Calu3 (cell line): ENCODE results near the gene FREY1. TPM values are rescaled to one million over a fixed set of nuclear protein-coding genes. Genes with fewer than 3 reads are reported as not detected.
"Not testable (repeated sequence)": the region's sequence is repeated elsewhere in the genome, so short reads cannot be mapped to it uniquely, and the experiment has no call there.

Experiments used
- BruUV-seq: library from RNA; stranded (reverse); fragments of 400-500 nt; replicated peaks from 2 replicates; lab custom pipeline; 2021; lab: Mats Ljungman, UMichigan
- CTCF ChIA-PET: fragments of 300-600 bp; sonication (Branson Sonifier 250); formaldehyde crosslinking; loops from one replicate; lab custom pipeline; 2022; ENCODE audit warnings: antibody characterized with exemption; lab: Charles Lee
- DNase-seq: peaks from one replicate; pipeline ENCODE4 v3.0.0; 2022
- H3K27ac Mint-ChIP-seq: one replicate; pipeline ENCODE4 v1.8.0; 2022; ENCODE audit warnings: mixed read lengths; ENCODE audit not compliant: unreplicated experiment
- H3K27me3 Mint-ChIP-seq: one replicate; pipeline ENCODE4 v1.8.0; 2022; ENCODE audit warnings: mixed read lengths; ENCODE audit not compliant: unreplicated experiment
- H3K36me3 Mint-ChIP-seq: one replicate; pipeline ENCODE4 v1.8.0; 2022; ENCODE audit warnings: mild to moderate bottlenecking, moderate library complexity, mixed read lengths; ENCODE audit not compliant: insufficient read depth, unreplicated experiment
- H3K4me1 Mint-ChIP-seq: one replicate; pipeline ENCODE4 v1.8.0; 2022; ENCODE audit warnings: mild to moderate bottlenecking, low read depth, mixed read lengths; ENCODE audit not compliant: unreplicated experiment
- H3K4me3 Mint-ChIP-seq: one replicate; pipeline ENCODE4 v1.8.0; 2022; ENCODE audit warnings: mild to moderate bottlenecking, low read depth, moderate library complexity, mixed read lengths; ENCODE audit not compliant: unreplicated experiment
- H3K9me3 Mint-ChIP-seq: one replicate; pipeline ENCODE4 v1.8.0; 2022; ENCODE audit warnings: low read depth, mixed read lengths; ENCODE audit not compliant: unreplicated experiment
- intact Hi-C: fragments of 100-400 bp; cut with micrococcal nuclease; formaldehyde crosslinking; loops from one replicate; pipeline ENCODE4 v1.10.0; 2022; ENCODE audit not compliant: unreplicated experiment
- total RNA-seq: library from RNA; stranded (reverse); gene quantifications from 2 replicates; pipeline ENCODE4 v1.2.3, GENCODE V29; 2022
- TF ChIP-seq, protein P1 (sequence below): fragments of 200-600 bp; IDR thresholded peaks from one replicate; pipeline ENCODE4 v1.8.0; 2022; ENCODE audit warnings: antibody characterized with exemption; ENCODE audit not compliant: unreplicated experiment

FREY1 gene
- total RNA-seq, 1 experiment from 2014 or later = 0.99 TPM

DNA sequence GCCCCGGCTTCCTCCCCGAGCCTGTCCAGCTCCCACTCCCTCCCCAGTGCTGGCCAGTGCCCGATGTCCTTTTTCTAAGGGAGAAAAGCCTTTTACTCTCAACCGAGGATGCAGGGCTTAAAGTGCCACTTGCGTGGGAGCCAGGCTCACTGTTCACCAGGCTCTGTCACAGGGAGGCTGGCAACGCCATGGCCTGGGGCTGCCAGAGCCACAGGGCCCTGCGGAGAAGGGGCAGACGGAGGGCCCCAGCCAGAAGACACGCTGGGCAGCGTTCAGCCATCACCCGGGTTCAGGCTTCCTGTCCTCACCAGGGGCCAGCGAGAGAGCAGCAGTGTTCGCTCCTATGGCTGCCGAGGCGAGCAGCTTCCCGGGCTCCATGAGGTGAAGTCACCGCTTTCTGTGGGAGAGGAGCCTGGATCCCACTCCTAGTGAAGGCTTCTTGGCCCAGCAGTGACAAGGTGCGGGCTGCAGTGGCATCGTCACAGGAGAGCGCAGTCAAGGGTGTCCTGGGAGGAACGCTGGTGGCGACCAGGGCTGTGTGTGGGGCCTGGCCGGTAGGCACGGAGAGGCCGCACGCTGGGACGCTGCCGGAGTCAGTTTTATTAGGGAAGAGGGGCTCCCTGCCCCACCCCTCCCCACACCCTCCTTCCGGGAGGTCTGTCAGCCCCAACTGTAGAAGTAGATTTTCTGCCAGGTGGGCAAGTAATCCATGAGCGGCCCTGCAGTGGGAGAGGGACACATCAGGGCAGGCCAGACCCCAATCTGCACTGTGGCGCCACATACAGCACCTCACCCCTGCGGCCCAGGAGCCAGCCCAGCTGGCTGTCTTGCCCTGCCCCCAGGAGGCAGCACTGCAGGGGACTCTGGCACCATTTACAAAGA, 2.8 kb upstream of the FREY1 start:
- no peak for DNase-seq
- Mint-ChIP-seq H3K4me1 (no peaks in the 10 kb centered on the region), H3K27me3 (no peaks in the 10 kb centered on the region), H3K36me3 (peaks cover 24% of the 10 kb centered on the region), H3K4me3 (no peak overlapping the region), H3K9me3 (no peaks in the 10 kb centered on the region), H3K27ac (no peak overlapping the region)
- intact Hi-C loops = no loop called here
- TF ChIP-seq, protein P1, sequence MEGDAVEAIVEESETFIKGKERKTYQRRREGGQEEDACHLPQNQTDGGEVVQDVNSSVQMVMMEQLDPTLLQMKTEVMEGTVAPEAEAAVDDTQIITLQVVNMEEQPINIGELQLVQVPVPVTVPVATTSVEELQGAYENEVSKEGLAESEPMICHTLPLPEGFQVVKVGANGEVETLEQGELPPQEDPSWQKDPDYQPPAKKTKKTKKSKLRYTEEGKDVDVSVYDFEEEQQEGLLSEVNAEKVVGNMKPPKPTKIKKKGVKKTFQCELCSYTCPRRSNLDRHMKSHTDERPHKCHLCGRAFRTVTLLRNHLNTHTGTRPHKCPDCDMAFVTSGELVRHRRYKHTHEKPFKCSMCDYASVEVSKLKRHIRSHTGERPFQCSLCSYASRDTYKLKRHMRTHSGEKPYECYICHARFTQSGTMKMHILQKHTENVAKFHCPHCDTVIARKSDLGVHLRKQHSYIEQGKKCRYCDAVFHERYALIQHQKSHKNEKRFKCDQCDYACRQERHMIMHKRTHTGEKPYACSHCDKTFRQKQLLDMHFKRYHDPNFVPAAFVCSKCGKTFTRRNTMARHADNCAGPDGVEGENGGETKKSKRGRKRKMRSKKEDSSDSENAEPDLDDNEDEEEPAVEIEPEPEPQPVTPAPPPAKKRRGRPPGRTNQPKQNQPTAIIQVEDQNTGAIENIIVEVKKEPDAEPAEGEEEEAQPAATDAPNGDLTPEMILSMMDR = no peak
- no TSS peak for BruUV-seq
- CTCF ChIA-PET = no interaction called here

DNA sequence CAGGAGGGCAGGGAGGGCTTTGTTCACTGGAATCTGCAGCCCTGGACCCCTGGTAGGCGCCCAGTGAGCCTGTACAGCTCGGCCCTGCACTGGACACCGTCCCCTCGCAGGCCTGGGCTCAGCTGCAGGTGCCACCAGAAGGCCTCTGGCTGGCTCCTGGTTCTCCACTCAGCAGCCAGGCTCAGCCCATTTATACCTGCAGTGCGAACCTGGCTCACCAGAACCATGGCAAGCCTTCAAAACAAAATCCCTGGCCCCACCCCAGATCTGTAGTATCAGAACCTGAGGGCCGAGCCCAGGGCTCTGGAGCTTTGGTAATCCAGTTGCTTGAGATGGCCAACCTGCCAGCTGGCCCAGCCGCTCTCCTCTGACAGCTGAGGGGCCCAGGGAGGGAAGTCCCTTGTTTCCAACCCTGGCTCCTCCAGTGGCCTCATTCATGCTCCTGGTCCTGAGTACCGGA, 870 bp upstream of the FREY1 start:
- intact Hi-C loops = no loop called here
- Mint-ChIP-seq H3K9me3 (no peaks in the 10 kb centered on the region), H3K4me1 (no peaks in the 10 kb centered on the region), H3K36me3 (peaks cover 24% of the 10 kb centered on the region), H3K4me3 (no peak overlapping the region), H3K27me3 (no peaks in the 10 kb centered on the region), H3K27ac (peak overlapping the region; percentile 72)
- no TSS peak for BruUV-seq
- TF ChIP-seq, protein P1 = no peak
- no peak for DNase-seq
- CTCF ChIA-PET = no interaction called here

DNA sequence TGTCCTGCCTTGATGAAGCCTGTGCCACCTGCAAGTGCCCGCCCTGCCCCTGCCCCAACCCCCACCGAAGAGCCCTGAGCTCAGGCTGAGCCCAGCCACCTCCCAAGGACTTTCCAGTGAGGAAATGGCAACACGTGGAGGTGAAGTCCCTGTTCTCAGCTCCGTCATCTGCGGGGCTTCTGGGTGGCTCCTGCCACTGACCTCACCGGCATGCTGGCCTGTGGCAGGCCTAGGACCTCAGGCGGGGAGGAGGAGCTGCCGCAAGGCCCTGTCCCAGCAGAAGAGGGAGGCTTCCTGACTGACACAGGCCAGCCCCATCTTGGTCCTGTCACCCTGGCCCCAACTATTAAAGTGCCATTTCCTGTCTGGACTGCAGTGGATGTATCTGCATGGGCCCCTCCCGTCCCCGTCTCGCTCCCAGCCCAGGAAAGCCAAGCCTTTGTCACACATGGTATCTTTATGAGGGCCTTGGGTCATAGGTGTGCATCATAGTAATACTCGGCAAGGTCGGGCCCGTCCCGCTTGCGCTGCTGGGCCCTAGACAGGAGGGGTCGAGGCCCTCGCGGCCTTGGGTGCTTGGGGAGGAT, 882 bp downstream of the FREY1 start:
- BruUV-seq = no TSS peak
- H3K27ac Mint-ChIP-seq = no peak overlapping the region
- peaks cover 19% of the 10 kb centered on the region for H3K36me3 Mint-ChIP-seq
- TF ChIP-seq, protein P1 = no peak
- H3K27me3 Mint-ChIP-seq = peaks cover 5% of the 10 kb centered on the region
- H3K4me3 Mint-ChIP-seq = no peak overlapping the region
- no peaks in the 10 kb centered on the region for H3K4me1 Mint-ChIP-seq
- DNase-seq = no peak
- intact Hi-C loops = no loop called here
- CTCF ChIA-PET = no interaction called here
- H3K9me3 Mint-ChIP-seq = no peaks in the 10 kb centered on the region

DNA sequence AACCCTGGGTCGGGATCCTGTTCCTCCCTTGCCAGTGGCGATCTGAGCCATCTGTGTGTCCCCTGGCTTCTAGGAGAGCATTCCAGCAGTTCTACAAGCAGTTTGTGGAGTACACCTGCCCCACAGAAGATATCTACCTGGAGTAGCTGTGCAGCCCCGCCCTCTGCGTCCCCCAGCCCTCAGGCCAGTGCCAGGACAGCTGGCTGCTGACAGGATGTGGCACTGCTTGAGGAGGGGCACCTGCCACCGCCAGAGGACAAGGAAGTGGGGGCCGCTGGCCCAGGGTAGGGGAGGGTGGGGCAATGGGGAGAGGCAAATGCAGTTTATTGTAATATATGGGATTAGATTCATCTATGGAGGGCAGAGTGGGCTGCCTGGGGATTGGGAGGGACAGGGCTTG, 1.5 kb downstream of the FREY1 start:
- Mint-ChIP-seq H3K27me3 (peaks cover 11% of the 10 kb centered on the region), H3K36me3 (peaks cover 20% of the 10 kb centered on the region)
- H3K4me3 Mint-ChIP-seq, intact Hi-C loops, DNase-seq, H3K9me3 Mint-ChIP-seq, H3K4me1 Mint-ChIP-seq, CTCF ChIA-PET, H3K27ac Mint-ChIP-seq, BruUV-seq: not testable (repeated sequence)
